HS-5 (cell line): ENCODE data around the gene SNHG17.
"Not testable (repeated sequence)": the region's sequence is repeated elsewhere in the genome, so short reads cannot be mapped to it uniquely, and the experiment has no call there.

Source experiments
- DNase-seq: peaks from one replicate; pipeline ENCODE4 v3.0.0-alpha.2; 2012; ENCODE audit warnings: low read depth

Gene SNHG17

GRCh38 chr20:38420388-38421085 lies 14.6 kb downstream of the SNHG17 start:
- no peak for DNase-seq

GRCh38 chr20:38418509-38419204 lies 16.5 kb downstream of the SNHG17 start:
- no peak for DNase-seq

GRCh38 chr20:38414769-38415450 lies 20.2 kb downstream of the SNHG17 start:
- DNase-seq = no peak

- no peak for DNase-seq
These were observed 22.1 kb downstream of the SNHG17 start for GRCh38 chr20:38412877-38413577.

- not testable (repeated sequence) for DNase-seq
These were observed 27.3 kb downstream of the SNHG17 start for GRCh38 chr20:38407822-38408221.

GRCh38 chr20:38407321-38407720 lies 27.8 kb downstream of the SNHG17 start:
- no peak for DNase-seq

GRCh38 chr20:38406476-38406875 lies 28.7 kb downstream of the SNHG17 start:
- no peak for DNase-seq

- DNase-seq = no peak
These were observed 30.0 kb downstream of the SNHG17 start for GRCh38 chr20:38405132-38405531.

GRCh38 chr20:38404016-38404415 lies 31.1 kb downstream of the SNHG17 start:
- no peak for DNase-seq

- no peak for DNase-seq
These were observed 32.3 kb downstream of the SNHG17 start for GRCh38 chr20:38402816-38403215.

GRCh38 chr20:38402089-38402488 lies 33.0 kb downstream of the SNHG17 start:
- no peak for DNase-seq

GRCh38 chr20:38395751-38396395 lies 39.3 kb downstream of the SNHG17 start:
- not testable (repeated sequence) for DNase-seq

- DNase-seq = no peak
These were observed 40.0 kb downstream of the SNHG17 start for GRCh38 chr20:38395165-38395564.

- DNase-seq = no peak
These were observed 41.9 kb downstream of the SNHG17 start for GRCh38 chr20:38393259-38393658.

GRCh38 chr20:38392356-38392755 lies 42.8 kb downstream of the SNHG17 start:
- no peak for DNase-seq

GRCh38 chr20:38387953-38388352 lies 47.2 kb downstream of the SNHG17 start:
- no peak for DNase-seq

- no peak for DNase-seq
These were observed 48.3 kb downstream of the SNHG17 start for GRCh38 chr20:38386851-38387250.

GRCh38 chr20:38386004-38386403 lies 49.1 kb downstream of the SNHG17 start:
- no peak for DNase-seq

- DNase-seq = no peak
These were observed 52.0 kb downstream of the SNHG17 start for GRCh38 chr20:38383147-38383546.

GRCh38 chr20:38377838-38378237 lies 57.3 kb downstream of the SNHG17 start:
- DNase-seq = not testable (repeated sequence)

- DNase-seq = no peak
These were observed 58.0 kb downstream of the SNHG17 start for GRCh38 chr20:38377039-38377685.
